ENCODE measurements around the gene SPIRE2.

SPIRE2 gene

DNA sequence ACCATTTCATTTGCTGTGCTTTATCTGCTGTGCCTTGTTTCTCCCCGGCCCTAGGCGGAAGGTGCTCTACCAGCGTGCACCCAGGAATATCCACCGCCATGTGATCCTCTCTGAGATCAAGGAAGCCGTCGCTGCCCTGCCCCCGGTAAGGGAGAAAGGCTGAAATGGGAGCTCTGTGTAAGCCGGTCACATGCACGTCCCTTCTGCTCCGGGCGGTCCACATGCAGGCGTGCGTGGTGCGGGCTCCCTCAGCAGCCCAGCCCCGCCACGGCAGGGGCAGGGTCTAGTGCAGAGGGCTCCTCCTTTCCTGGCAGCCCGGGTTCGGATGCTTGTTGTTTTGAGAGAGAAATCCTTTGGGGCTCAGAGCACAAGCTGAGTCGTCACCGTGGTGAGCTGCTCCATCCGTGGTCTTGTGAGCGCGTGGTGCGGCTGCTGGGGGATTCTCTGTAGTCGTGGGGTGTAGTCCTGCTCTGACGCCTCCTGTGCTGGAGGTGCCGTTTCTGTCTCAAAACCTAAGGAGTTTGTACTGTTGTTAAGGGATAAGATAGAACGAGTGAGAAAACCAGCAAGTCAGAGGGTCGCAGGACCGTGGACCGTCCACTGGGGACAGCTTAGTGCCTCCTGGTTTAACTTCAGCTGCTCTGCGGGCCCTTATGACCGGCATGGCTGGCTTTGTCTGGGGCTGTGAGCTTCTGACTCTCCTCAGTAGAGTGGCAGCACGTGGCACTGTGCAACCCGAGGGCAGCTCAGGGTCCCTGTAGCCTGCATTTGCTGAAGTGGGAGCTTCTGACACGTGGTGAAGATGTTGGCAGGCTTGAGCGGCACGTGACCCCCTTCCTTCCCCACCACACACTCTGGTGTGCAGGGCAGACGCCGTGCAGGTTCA, 78.1 kb downstream of the SPIRE2 start:
- Histone ChIP-seq H3K27me3 (ENCODE audit: control insufficient read depth in 1 of 2, insufficient read depth in 2 of 2, low read length in 2 of 2) (no peaks in the 10 kb centered on the region), H3K9me3 (ENCODE audit: control insufficient read depth in 1 of 2, low read length in 2 of 2) (no peaks in the 10 kb centered on the region), H3K4me1 (ENCODE audit: control insufficient read depth in 1 of 2, insufficient read depth in 2 of 2, low read length in 2 of 2) (no peaks in the 10 kb centered on the region), H3K4me3 (ENCODE audit: low read depth in 1 of 2, low read length in 2 of 2) (no peak overlapping the region), H3K27ac (ENCODE audit: low read depth, low read length) (no peak overlapping the region), H3K9ac (ENCODE audit: low read depth in 1 of 2, low read length in 2 of 2) (no peak overlapping the region), H3K36me3 (ENCODE audit: control insufficient read depth in 1 of 2, insufficient read depth in 2 of 2, low read length in 2 of 2) (peaks cover 31 to 64% of the 10 kb centered on the region in 2 donors)

- H3K27ac ChIP-seq (ENCODE audit: low read depth, low read length) = no peak overlapping the region
- peaks cover 32 to 65% of the 10 kb centered on the region in 2 donors for H3K36me3 ChIP-seq (ENCODE audit: control insufficient read depth in 1 of 2, insufficient read depth in 2 of 2, low read length in 2 of 2)
- H3K9ac ChIP-seq (ENCODE audit: low read depth in 1 of 2, low read length in 2 of 2) = no peak overlapping the region
- no peaks in the 10 kb centered on the region for H3K27me3 ChIP-seq (ENCODE audit: control insufficient read depth in 1 of 2, insufficient read depth in 2 of 2, low read length in 2 of 2)
- H3K4me1 ChIP-seq (ENCODE audit: control insufficient read depth in 1 of 2, insufficient read depth in 2 of 2, low read length in 2 of 2) = no peaks in the 10 kb centered on the region
- no peak overlapping the region for H3K4me3 ChIP-seq (ENCODE audit: low read depth in 1 of 2, low read length in 2 of 2)
- no peaks in the 10 kb centered on the region for H3K9me3 ChIP-seq (ENCODE audit: control insufficient read depth in 1 of 2, low read length in 2 of 2)
Measured at GRCh38 chr16:89907055-89907814, 79.0 kb downstream of the SPIRE2 start.

- no peaks in the 10 kb centered on the region for H3K9me3 ChIP-seq (ENCODE audit: control insufficient read depth in 1 of 2, low read length in 2 of 2)
- no peak overlapping the region for H3K27ac ChIP-seq (ENCODE audit: low read depth, low read length)
- H3K27me3 ChIP-seq (ENCODE audit: control insufficient read depth in 1 of 2, insufficient read depth in 2 of 2, low read length in 2 of 2) = no peaks in the 10 kb centered on the region
- no peak overlapping the region for H3K9ac ChIP-seq (ENCODE audit: low read depth in 1 of 2, low read length in 2 of 2)
- H3K4me1 ChIP-seq (ENCODE audit: control insufficient read depth in 1 of 2, insufficient read depth in 2 of 2, low read length in 2 of 2) = no peaks in the 10 kb centered on the region
- no peak overlapping the region for H3K4me3 ChIP-seq (ENCODE audit: low read depth in 1 of 2, low read length in 2 of 2)
- H3K36me3 ChIP-seq (ENCODE audit: control insufficient read depth in 1 of 2, insufficient read depth in 2 of 2, low read length in 2 of 2) = peaks cover 32 to 62% of the 10 kb centered on the region in 2 donors
Measured at GRCh38 chr16:89908236-89908635, 80.0 kb downstream of the SPIRE2 start.

DNA sequence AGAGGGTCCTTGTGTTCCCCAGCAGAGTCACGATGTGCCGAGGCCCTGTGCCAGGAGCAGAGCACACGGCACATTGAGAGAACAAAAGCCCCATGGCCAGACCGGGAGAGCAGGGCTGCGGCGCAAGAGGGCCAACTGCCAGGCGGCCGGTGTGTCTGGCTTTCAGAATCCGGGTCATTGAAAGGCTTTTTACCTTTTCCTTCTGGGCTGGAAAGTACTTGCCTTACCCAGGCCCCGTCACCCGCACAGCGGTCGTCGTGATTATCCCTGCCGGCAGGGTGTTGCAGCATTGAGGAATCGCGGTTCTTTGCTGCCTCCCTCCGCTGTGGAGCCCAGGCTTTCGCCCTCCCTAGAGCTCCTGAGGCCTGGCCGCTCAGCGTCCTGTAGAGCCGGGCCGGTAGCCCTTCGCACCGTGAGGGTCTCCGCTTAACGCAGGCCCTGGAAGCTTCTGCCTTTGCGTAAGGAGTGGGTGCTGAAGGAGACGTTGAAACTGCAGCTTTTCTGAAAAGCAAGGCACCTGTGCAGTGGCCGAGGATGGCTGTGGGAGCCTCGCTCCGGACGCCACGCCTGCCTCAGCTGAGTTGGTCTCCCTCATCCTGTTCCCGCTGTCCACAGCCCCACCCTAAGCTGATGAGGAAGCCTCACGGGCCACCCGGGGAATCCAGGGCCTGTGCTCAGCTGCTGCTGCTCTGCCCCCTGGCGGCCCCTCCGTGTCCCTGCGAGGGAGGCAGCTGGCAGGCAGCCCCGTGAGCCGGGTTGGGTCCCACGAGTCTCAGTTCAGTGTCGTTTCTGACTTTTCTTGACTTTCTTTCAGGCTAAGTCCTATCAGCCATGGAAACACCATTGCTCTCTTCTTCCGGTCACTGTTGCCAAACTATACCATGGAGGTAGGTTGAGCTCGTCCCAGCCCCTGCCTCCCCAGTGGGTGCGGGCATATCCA, 81.8 kb downstream of the SPIRE2 start:
- Histone ChIP-seq H3K27ac (ENCODE audit: low read depth, low read length) (no peak overlapping the region), H3K9me3 (ENCODE audit: control insufficient read depth in 1 of 2, low read length in 2 of 2) (no peaks in the 10 kb centered on the region), H3K27me3 (ENCODE audit: control insufficient read depth in 1 of 2, insufficient read depth in 2 of 2, low read length in 2 of 2) (no peaks in the 10 kb centered on the region), H3K4me1 (ENCODE audit: control insufficient read depth in 1 of 2, insufficient read depth in 2 of 2, low read length in 2 of 2) (no peaks in the 10 kb centered on the region), H3K36me3 (ENCODE audit: control insufficient read depth in 1 of 2, insufficient read depth in 2 of 2, low read length in 2 of 2) (peaks cover 32 to 49% of the 10 kb centered on the region in 2 donors), H3K9ac (ENCODE audit: low read depth in 1 of 2, low read length in 2 of 2) (no peak overlapping the region), H3K4me3 (ENCODE audit: low read depth in 1 of 2, low read length in 2 of 2) (no peak overlapping the region)

DNA sequence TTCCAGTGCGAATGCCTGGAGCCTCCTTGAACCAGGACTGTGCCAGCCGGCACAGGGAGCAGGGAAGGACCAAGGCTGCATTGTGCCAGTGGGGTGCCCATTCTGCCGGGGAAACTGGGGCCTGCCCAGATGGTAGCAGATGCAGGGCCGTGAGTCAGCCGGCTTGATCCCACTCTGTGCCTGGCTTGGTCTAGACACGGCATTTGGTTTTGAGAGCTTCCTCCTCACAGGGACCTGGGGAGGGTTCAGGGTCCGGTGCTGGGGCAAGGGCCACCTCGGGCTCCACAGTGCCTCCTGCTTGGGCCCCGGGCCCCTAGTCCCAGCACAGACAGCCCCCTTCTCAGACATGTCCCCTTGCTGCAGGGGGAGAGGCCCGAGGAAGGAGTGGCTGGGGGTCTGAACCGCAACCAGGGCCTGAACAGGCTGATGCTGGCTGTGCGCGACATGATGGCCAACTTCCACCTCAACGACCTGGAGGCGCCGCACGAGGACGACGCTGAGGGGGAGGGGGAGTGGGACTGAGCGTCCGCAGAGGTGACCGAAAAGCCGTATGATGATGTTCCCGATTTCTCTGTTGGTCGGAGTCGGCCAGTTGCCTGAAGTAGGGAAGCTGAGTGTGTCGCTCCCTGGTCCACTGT, 82.6 kb downstream of the SPIRE2 start:
- Histone ChIP-seq H3K27me3 (ENCODE audit: control insufficient read depth in 1 of 2, insufficient read depth in 2 of 2, low read length in 2 of 2) (no peaks in the 10 kb centered on the region), H3K9ac (ENCODE audit: low read depth in 1 of 2, low read length in 2 of 2) (no peak overlapping the region), H3K9me3 (ENCODE audit: control insufficient read depth in 1 of 2, low read length in 2 of 2) (no peaks in the 10 kb centered on the region), H3K4me3 (ENCODE audit: low read depth in 1 of 2, low read length in 2 of 2) (no peak overlapping the region), H3K27ac (ENCODE audit: low read depth, low read length) (no peak overlapping the region), H3K36me3 (ENCODE audit: control insufficient read depth in 1 of 2, insufficient read depth in 2 of 2, low read length in 2 of 2) (peaks cover 24 to 41% of the 10 kb centered on the region in 2 donors), H3K4me1 (ENCODE audit: control insufficient read depth in 1 of 2, insufficient read depth in 2 of 2, low read length in 2 of 2) (no peaks in the 10 kb centered on the region)

DNA sequence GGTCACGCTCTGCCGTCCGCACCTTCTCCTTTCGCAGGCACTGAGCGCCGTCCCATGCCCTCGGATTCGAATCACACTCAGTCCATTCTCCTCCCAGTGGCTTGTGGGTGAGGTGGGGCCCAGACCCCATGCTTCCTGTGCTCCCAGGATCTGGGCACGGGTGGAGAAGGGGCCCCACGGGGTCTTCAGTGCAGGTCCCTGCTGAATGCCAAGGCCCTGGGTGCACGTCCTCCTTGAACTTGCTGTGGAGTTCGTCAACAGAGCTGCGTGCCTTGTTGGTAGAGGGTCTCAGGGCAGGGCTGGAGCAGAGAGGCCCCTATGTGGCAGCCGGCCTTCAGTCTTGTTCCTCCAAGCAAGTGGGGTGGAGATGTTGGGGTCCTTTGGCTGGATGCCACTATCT, 83.1 kb downstream of the SPIRE2 start:
- no peaks in the 10 kb centered on the region for H3K9me3 ChIP-seq (ENCODE audit: control insufficient read depth in 1 of 2, low read length in 2 of 2)
- no peaks in the 10 kb centered on the region for H3K27me3 ChIP-seq (ENCODE audit: control insufficient read depth in 1 of 2, insufficient read depth in 2 of 2, low read length in 2 of 2)
- H3K36me3 ChIP-seq (ENCODE audit: control insufficient read depth in 1 of 2, insufficient read depth in 2 of 2, low read length in 2 of 2) = peaks cover 22 to 36% of the 10 kb centered on the region in 2 donors
- H3K4me3 ChIP-seq (ENCODE audit: low read depth in 1 of 2, low read length in 2 of 2) = no peak overlapping the region
- no peaks in the 10 kb centered on the region for H3K4me1 ChIP-seq (ENCODE audit: control insufficient read depth in 1 of 2, insufficient read depth in 2 of 2, low read length in 2 of 2)
- H3K9ac ChIP-seq (ENCODE audit: low read depth in 1 of 2, low read length in 2 of 2) = no peak overlapping the region
- H3K27ac ChIP-seq (ENCODE audit: low read depth, low read length) = no peak overlapping the region

GRCh38 chr16:89912143-89912542, 83.9 kb downstream of the SPIRE2 start:
- H3K9ac ChIP-seq (ENCODE audit: low read depth in 1 of 2, low read length in 2 of 2) = no peak overlapping the region
- H3K36me3 ChIP-seq (ENCODE audit: control insufficient read depth in 1 of 2, insufficient read depth in 2 of 2, low read length in 2 of 2) = peaks cover 14 to 28% of the 10 kb centered on the region in 2 donors
- no peaks in the 10 kb centered on the region for H3K9me3 ChIP-seq (ENCODE audit: control insufficient read depth in 1 of 2, low read length in 2 of 2)
- no peak overlapping the region for H3K27ac ChIP-seq (ENCODE audit: low read depth, low read length)
- no peaks in the 10 kb centered on the region for H3K4me1 ChIP-seq (ENCODE audit: control insufficient read depth in 1 of 2, insufficient read depth in 2 of 2, low read length in 2 of 2)
- H3K4me3 ChIP-seq (ENCODE audit: low read depth in 1 of 2, low read length in 2 of 2) = no peak overlapping the region
- H3K27me3 ChIP-seq (ENCODE audit: control insufficient read depth in 1 of 2, insufficient read depth in 2 of 2, low read length in 2 of 2) = no peaks in the 10 kb centered on the region

DNA sequence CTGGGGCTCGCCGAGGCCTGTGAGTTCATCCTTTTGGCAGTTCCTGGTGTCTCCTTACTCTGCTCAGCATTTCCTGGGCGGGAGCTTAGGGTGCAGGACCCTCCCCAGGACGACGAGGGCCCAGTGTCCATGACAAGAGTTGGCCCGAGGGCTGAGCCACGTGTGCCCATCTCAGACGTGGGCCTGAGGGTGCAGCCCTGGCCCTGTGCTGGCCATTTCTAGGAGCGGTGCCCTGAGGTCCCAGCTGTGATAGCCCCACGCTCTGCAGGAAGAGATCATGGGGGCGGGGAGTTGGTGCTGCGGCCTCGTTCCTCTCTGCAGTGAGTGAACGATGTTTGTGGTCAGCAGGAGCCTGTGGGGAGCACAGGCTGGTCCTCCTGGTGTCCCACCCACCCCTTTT, 84.4 kb downstream of the SPIRE2 start:
- H3K27ac ChIP-seq (ENCODE audit: low read depth, low read length) = no peak overlapping the region

More for the DNA sequence above, 84.4 kb downstream of the SPIRE2 start:
- Histone ChIP-seq H3K4me1 (ENCODE audit: control insufficient read depth in 1 of 2, insufficient read depth in 2 of 2, low read length in 2 of 2) (peaks cover 2% of the 10 kb centered on the region in 2 donors), H3K4me3 (ENCODE audit: low read depth in 1 of 2, low read length in 2 of 2) (no peak overlapping the region), H3K36me3 (ENCODE audit: control insufficient read depth in 1 of 2, insufficient read depth in 2 of 2, low read length in 2 of 2) (peaks cover 14 to 28% of the 10 kb centered on the region in 2 donors), H3K9me3 (ENCODE audit: control insufficient read depth in 1 of 2, low read length in 2 of 2) (no peaks in the 10 kb centered on the region), H3K27me3 (ENCODE audit: control insufficient read depth in 1 of 2, insufficient read depth in 2 of 2, low read length in 2 of 2) (no peaks in the 10 kb centered on the region), H3K9ac (ENCODE audit: low read depth in 1 of 2, low read length in 2 of 2) (no peak overlapping the region)

All from duodenal mucosa (tissue), 2 donors.